ENCODE results near the gene CD79A. TPM values are rescaled to one million over a fixed set of nuclear protein-coding genes. Genes with fewer than 3 reads are reported as not detected.

CD79A gene
- polyA plus RNA-seq, 3 donors: 1.9 to 2.7 (median 2.1) TPM

- Mint-ChIP-seq H3K4me3 (no peak overlapping the region), H3K4me1 (peaks cover 62% of the 10 kb centered on the region), H3K27ac (peak overlapping the region in 2 of 7 donors; percentile 6 to 37), H3K9me3 (peaks cover 0 to 4% (median 0%) of the 10 kb centered on the region in 7 donors), H3K27me3 (ENCODE audit: low read depth in 3 of 3) (peaks cover 0 to 1% (median 0%) of the 10 kb centered on the region in 3 donors), H3K36me3 (peaks cover 2 to 5% of the 10 kb centered on the region in 2 donors)
- Histone ChIP-seq H3K9me3 (replicated peaks in 1 of 2; ENCODE audit: control insufficient read depth in 1 of 2, insufficient read depth in 1 of 2, low read length in 2 of 2) (no peaks in the 10 kb centered on the region), H3K9ac (ENCODE audit: insufficient read depth, low read length, poor library complexity, severe bottlenecking) (no peak overlapping the region), H3K27ac (ENCODE audit: low read depth in 1 of 2, low read length in 2 of 2) (no peak overlapping the region), H3K4me1 (ENCODE audit: control insufficient read depth in 1 of 2, insufficient read depth in 2 of 2, low read length in 2 of 2) (peaks cover 62 to 77% of the 10 kb centered on the region in 2 donors), H3K36me3 (replicated peaks in 1 of 2; ENCODE audit: control insufficient read depth in 1 of 2, insufficient read depth in 2 of 2, low read length in 2 of 2) (peaks cover 0 to 4% of the 10 kb centered on the region in 2 donors), H3K4me3 (replicated peaks in 1 of 3; ENCODE audit: low read depth in 2 of 3, low read length in 3 of 3) (no peak overlapping the region), H3K79me2 (ENCODE audit: insufficient read depth, low read length) (peaks cover 23% of the 10 kb centered on the region), H2AFZ (ENCODE audit: insufficient read depth, low read depth, low read length, poor library complexity, severe bottlenecking) (no peak overlapping the region), H3K27me3 (ENCODE audit: control insufficient read depth in 2 of 2, insufficient read depth in 2 of 2, low read length in 2 of 2) (no peaks in the 10 kb centered on the region), H3K4me2 (replicated peaks; ENCODE audit: extremely low read depth, low read length, poor library complexity, severe bottlenecking) (no peak overlapping the region), H4K20me1 (ENCODE audit: insufficient read depth, low read length) (peaks cover 12% of the 10 kb centered on the region)
- no peak for DNase-seq
- WGBS (ENCODE audit: insufficient coverage): no CpG with 5 or more reads among the region's 5 CpGs
- intact Hi-C loops (cut with micrococcal nuclease): loop anchor here in 1 of 2 donors (5.0 kb wide), 2 partner anchors 52 to 77 kb away; partner anchors contain the start of gene RABAC1
- TF ChIP-seq CTCF (IDR thresholded peaks at IDR 0.05): no peak
These were observed 3.2 kb downstream of the CD79A start for GRCh38 chr19:41880329-41880708.

DNA sequence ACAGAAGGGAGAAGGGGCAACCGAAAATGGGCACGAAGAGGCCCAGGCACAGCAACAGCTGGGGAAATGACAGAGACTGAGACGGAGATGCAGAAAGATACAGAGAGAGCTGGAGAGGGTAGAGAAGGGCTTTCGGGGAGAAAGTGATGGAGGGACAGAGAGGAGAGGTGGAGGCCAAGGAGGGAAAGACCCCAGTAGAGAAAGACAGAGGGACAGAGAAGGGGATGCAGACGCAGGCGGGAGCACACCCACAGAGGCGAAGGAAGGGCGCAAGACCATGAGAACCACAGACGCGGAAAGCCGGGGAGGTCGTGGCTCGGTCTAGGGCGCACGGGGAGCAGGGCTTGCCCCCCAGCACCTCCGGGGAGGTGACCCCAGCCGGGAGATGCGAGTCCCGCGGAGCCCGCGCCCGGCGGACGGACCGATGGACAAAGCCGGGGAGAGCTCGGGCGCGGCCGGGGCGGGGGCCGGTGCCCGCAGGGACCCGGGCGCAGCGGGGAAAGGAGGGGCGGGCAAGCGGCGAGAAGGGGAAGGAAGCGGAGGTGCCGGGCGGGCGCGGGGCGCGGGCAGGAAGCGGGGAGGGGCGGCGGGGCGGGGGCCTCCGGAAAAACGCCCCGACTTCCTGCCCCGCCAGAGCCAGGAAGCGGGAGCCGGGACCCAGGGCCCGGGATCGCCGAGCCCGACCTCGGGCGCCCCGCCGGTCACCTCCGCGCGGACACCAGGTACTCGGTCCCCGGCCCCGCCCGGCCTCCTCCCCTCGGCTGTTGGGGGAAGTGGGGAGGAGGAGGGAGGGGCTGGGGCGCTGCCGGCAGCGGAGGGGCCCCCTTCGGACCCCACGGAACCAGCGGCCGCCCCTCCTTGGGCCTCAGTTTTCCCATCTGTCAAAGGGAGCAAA lies 5.7 kb downstream of the CD79A start, which contains the start of gene ARHGEF1:
Gene ARHGEF1 (plus strand): TSS at position 617 of the 895 bp plus-strand sequence. CDS start 4,899 bp downstream, outside the sequence.
- Histone ChIP-seq H3K4me3 (replicated peaks in 1 of 3; ENCODE audit: low read depth in 2 of 3, low read length in 3 of 3) (peak within 1 kb of the TSS; percentile 75 to 98 (median 98)), H3K79me2 (ENCODE audit: insufficient read depth, low read length) (peaks cover 48% of the 10 kb centered on the region)
- peaks cover 59% of the 10 kb centered on the region for H3K4me1 Mint-ChIP-seq

More for the DNA sequence above, 5.7 kb downstream of the CD79A start, which contains the start of gene ARHGEF1:
- no peaks in the 10 kb centered on the region for H3K27me3 ChIP-seq (ENCODE audit: control insufficient read depth in 2 of 2, insufficient read depth in 2 of 2, low read length in 2 of 2)
- peak within 1 kb of the TSS; percentile 92 to 98 (median 95) for H3K27ac Mint-ChIP-seq
- H3K9me3 Mint-ChIP-seq: peaks cover 0 to 2% (median 0%) of the 10 kb centered on the region in 7 donors
- peak within 1 kb of the TSS; percentile 86 for H3K27ac ChIP-seq (ENCODE audit: low read depth in 1 of 2, low read length in 2 of 2)
- H3K4me1 ChIP-seq (ENCODE audit: control insufficient read depth in 1 of 2, insufficient read depth in 2 of 2, low read length in 2 of 2): peaks cover 62 to 77% of the 10 kb centered on the region in 2 donors
- peak in 2 of 3 donors; percentile 52 to 55 for DNase-seq
- H3K36me3 Mint-ChIP-seq: peaks cover 11 to 17% of the 10 kb centered on the region in 2 donors
- H3K9me3 ChIP-seq (replicated peaks in 1 of 2; ENCODE audit: control insufficient read depth in 1 of 2, insufficient read depth in 1 of 2, low read length in 2 of 2): no peaks in the 10 kb centered on the region
- peak within 1 kb of the TSS; percentile 92 to 99 for H3K4me3 Mint-ChIP-seq
- intact Hi-C loops (cut with micrococcal nuclease): loop anchor here (2.0 to 5.0 kb wide), 3 partner anchors 22 to 74 kb away; partner anchors contain the start of genes RPS19 (in 2 of the 2) and RABAC1 (in 1 of the 2)
- under 1% methylated on average over 50 of the region's 80 CpGs for WGBS (ENCODE audit: insufficient coverage)
- peak within 1 kb of the TSS; percentile 80 for H3K9ac ChIP-seq (ENCODE audit: insufficient read depth, low read length, poor library complexity, severe bottlenecking)
- peaks cover 37% of the 10 kb centered on the region for H4K20me1 ChIP-seq (ENCODE audit: insufficient read depth, low read length)
- peak within 1 kb of the TSS; percentile 96 for H3K4me2 ChIP-seq (replicated peaks; ENCODE audit: extremely low read depth, low read length, poor library complexity, severe bottlenecking)
- peaks cover 4 to 20% of the 10 kb centered on the region in 2 donors for H3K36me3 ChIP-seq (replicated peaks in 1 of 2; ENCODE audit: control insufficient read depth in 1 of 2, insufficient read depth in 2 of 2, low read length in 2 of 2)
- TF ChIP-seq CTCF (IDR thresholded peaks at IDR 0.05): no peak
- peak within 1 kb of the TSS; percentile 84 for H2AFZ ChIP-seq (ENCODE audit: insufficient read depth, low read depth, low read length, poor library complexity, severe bottlenecking)
- peaks cover 0 to 1% (median 0%) of the 10 kb centered on the region in 3 donors for H3K27me3 Mint-ChIP-seq (ENCODE audit: low read depth in 3 of 3)

Measured in CD14-positive monocyte (primary cell).